DOHH2 (cell line): Measurements from ENCODE around the gene HECW1.

ENCODE experiments used
- CTCF ChIP-seq: fragments of 200-600 bp; sonication (generic); IDR thresholded peaks from one replicate; pipeline ENCODE4 v1.5.1; 2014; ENCODE audit warnings: antibody characterized with exemption, mild to moderate bottlenecking, low read depth, low read length; ENCODE audit not compliant: poor library complexity, severe bottlenecking
- EZH2phosphoT487 ChIP-seq: fragments of 200-600 bp; sonication (generic); IDR thresholded peaks from 2 replicates; pipeline ENCODE4 v1.6.1; 2017; ENCODE audit warnings: borderline replicate concordance, mild to moderate bottlenecking, antibody characterized with exemption, low read length, moderate library complexity, mixed read lengths

DNA sequence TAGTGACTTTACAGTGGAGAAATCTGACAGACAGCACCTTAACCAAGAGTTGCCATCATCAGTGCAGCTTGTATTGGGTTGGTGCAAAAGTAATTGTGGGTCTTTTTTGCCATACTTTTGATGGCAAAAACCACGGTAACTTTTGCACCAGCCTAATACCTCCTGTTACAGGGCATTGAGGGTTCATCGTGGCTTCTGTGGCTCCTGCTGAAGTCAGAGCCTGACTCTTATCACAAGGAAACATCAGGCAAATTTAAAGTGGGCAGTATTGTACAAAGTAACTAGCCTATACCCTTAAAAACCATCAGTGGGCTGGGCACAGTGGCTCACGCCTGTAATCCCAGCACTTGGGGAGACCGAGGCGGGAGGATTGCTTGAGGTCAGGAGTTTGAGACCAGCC is 117.4 kb downstream of the HECW1 start:
- no peak for TF ChIP-seq CTCF
- TF ChIP-seq EZH2phosphoT487: no peak
